ENCODE measurements around the gene HOPX. TPM values are rescaled to one million over a fixed set of nuclear protein-coding genes. Genes with fewer than 3 reads are reported as not detected.
"Not testable (repeated sequence)": the region's sequence is repeated elsewhere in the genome, so short reads cannot be mapped to it uniquely, and the experiment has no call there.

The HOPX gene
- total RNA-seq, 1 experiment from 2014 or later: 0.26 TPM

DNA sequence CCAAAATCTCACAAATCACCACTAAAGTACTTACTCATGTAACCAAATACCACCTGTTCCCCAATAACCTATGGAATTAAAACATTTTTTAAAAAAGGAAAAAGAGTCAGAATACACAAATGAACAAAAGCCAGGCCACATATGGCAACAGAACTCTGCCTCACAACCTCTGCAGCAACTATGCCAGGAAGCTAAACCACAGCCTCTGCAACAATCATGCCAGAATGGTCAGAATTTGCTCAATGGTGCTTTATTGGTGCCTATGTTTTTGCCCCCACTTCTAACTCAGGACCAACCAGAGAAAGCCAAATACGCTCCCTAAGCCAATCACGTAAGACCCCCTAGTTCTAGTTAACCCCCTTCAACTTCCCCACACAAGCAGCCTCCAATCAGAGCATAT is 69.6 kb downstream of the HOPX start:
- DNase-seq (ENCODE audit: low spot score) (no peak), ATAC-seq (no peak)
- Mint-ChIP-seq H3K27me3 (ENCODE audit: low read depth) (peaks cover 100% of the 10 kb centered on the region), H3K27ac (no peak overlapping the region), H3K4me3 (no peak overlapping the region), H3K36me3 (no peaks in the 10 kb centered on the region), H3K4me1 (peaks cover 5% of the 10 kb centered on the region), H3K9me3 (no peaks in the 10 kb centered on the region)
- ChIA-PET POLR2A (interaction anchor here (0.7 kb wide), 1 partner anchor 237 kb away, joined by 4 read pairs; no protein-coding TSS in a partner anchor), CTCF (no interaction called here)
- TF ChIP-seq, protein P1, sequence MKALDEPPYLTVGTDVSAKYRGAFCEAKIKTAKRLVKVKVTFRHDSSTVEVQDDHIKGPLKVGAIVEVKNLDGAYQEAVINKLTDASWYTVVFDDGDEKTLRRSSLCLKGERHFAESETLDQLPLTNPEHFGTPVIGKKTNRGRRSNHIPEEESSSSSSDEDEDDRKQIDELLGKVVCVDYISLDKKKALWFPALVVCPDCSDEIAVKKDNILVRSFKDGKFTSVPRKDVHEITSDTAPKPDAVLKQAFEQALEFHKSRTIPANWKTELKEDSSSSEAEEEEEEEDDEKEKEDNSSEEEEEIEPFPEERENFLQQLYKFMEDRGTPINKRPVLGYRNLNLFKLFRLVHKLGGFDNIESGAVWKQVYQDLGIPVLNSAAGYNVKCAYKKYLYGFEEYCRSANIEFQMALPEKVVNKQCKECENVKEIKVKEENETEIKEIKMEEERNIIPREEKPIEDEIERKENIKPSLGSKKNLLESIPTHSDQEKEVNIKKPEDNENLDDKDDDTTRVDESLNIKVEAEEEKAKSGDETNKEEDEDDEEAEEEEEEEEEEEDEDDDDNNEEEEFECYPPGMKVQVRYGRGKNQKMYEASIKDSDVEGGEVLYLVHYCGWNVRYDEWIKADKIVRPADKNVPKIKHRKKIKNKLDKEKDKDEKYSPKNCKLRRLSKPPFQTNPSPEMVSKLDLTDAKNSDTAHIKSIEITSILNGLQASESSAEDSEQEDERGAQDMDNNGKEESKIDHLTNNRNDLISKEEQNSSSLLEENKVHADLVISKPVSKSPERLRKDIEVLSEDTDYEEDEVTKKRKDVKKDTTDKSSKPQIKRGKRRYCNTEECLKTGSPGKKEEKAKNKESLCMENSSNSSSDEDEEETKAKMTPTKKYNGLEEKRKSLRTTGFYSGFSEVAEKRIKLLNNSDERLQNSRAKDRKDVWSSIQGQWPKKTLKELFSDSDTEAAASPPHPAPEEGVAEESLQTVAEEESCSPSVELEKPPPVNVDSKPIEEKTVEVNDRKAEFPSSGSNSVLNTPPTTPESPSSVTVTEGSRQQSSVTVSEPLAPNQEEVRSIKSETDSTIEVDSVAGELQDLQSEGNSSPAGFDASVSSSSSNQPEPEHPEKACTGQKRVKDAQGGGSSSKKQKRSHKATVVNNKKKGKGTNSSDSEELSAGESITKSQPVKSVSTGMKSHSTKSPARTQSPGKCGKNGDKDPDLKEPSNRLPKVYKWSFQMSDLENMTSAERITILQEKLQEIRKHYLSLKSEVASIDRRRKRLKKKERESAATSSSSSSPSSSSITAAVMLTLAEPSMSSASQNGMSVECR (CRISPR knock-in tag; IDR thresholded peaks at IDR 0.05; ENCODE audit: borderline replicate concordance): no peak
- TF ChIP-seq NR1H2 (CRISPR knock-in tag; IDR thresholded peaks at IDR 0.05): no peak
- TF ChIP-seq, protein P2, sequence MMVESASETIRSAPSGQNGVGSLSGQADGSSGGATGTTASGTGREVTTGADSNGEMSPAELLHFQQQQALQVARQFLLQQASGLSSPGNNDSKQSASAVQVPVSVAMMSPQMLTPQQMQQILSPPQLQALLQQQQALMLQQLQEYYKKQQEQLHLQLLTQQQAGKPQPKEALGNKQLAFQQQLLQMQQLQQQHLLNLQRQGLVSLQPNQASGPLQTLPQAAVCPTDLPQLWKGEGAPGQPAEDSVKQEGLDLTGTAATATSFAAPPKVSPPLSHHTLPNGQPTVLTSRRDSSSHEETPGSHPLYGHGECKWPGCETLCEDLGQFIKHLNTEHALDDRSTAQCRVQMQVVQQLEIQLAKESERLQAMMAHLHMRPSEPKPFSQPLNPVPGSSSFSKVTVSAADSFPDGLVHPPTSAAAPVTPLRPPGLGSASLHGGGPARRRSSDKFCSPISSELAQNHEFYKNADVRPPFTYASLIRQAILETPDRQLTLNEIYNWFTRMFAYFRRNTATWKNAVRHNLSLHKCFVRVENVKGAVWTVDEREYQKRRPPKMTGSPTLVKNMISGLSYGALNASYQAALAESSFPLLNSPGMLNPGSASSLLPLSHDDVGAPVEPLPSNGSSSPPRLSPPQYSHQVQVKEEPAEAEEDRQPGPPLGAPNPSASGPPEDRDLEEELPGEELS (CRISPR knock-in tag; IDR thresholded peaks at IDR 0.05): no peak
- TF ChIP-seq ZNF416 (CRISPR knock-in tag; IDR thresholded peaks at IDR 0.05): no peak
- no peak for TF ChIP-seq GABPB1 (CRISPR knock-in tag; IDR thresholded peaks at IDR 0.05)
- TF ChIP-seq, protein P3, sequence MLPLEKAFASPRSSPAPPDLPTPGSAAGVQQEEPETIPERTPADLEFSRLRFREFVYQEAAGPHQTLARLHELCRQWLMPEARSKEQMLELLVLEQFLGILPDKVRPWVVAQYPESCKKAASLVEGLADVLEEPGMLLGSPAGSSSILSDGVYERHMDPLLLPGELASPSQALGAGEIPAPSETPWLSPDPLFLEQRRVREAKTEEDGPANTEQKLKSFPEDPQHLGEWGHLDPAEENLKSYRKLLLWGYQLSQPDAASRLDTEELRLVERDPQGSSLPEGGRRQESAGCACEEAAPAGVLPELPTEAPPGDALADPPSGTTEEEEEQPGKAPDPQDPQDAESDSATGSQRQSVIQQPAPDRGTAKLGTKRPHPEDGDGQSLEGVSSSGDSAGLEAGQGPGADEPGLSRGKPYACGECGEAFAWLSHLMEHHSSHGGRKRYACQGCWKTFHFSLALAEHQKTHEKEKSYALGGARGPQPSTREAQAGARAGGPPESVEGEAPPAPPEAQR (CRISPR knock-in tag; IDR thresholded peaks at IDR 0.05): no peak
- TF ChIP-seq, protein P4, sequence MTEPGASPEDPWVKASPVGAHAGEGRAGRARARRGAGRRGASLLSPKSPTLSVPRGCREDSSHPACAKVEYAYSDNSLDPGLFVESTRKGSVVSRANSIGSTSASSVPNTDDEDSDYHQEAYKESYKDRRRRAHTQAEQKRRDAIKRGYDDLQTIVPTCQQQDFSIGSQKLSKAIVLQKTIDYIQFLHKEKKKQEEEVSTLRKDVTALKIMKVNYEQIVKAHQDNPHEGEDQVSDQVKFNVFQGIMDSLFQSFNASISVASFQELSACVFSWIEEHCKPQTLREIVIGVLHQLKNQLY (CRISPR knock-in tag; IDR thresholded peaks at IDR 0.05): no peak
- TF ChIP-seq, protein P5, sequence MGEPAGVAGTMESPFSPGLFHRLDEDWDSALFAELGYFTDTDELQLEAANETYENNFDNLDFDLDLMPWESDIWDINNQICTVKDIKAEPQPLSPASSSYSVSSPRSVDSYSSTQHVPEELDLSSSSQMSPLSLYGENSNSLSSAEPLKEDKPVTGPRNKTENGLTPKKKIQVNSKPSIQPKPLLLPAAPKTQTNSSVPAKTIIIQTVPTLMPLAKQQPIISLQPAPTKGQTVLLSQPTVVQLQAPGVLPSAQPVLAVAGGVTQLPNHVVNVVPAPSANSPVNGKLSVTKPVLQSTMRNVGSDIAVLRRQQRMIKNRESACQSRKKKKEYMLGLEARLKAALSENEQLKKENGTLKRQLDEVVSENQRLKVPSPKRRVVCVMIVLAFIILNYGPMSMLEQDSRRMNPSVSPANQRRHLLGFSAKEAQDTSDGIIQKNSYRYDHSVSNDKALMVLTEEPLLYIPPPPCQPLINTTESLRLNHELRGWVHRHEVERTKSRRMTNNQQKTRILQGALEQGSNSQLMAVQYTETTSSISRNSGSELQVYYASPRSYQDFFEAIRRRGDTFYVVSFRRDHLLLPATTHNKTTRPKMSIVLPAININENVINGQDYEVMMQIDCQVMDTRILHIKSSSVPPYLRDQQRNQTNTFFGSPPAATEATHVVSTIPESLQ (CRISPR knock-in tag; IDR thresholded peaks at IDR 0.05): no peak
- TF ChIP-seq, protein P6, sequence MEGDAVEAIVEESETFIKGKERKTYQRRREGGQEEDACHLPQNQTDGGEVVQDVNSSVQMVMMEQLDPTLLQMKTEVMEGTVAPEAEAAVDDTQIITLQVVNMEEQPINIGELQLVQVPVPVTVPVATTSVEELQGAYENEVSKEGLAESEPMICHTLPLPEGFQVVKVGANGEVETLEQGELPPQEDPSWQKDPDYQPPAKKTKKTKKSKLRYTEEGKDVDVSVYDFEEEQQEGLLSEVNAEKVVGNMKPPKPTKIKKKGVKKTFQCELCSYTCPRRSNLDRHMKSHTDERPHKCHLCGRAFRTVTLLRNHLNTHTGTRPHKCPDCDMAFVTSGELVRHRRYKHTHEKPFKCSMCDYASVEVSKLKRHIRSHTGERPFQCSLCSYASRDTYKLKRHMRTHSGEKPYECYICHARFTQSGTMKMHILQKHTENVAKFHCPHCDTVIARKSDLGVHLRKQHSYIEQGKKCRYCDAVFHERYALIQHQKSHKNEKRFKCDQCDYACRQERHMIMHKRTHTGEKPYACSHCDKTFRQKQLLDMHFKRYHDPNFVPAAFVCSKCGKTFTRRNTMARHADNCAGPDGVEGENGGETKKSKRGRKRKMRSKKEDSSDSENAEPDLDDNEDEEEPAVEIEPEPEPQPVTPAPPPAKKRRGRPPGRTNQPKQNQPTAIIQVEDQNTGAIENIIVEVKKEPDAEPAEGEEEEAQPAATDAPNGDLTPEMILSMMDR (IDR thresholded peaks at IDR 0.05): no peak
- no peak for TF ChIP-seq SMAD3 (CRISPR knock-in tag; IDR thresholded peaks at IDR 0.05; ENCODE audit: borderline replicate concordance)
- no peak for TF ChIP-seq FOXJ3 (CRISPR knock-in tag; IDR thresholded peaks at IDR 0.05; ENCODE audit: borderline replicate concordance)
- TF ChIP-seq, protein P7, sequence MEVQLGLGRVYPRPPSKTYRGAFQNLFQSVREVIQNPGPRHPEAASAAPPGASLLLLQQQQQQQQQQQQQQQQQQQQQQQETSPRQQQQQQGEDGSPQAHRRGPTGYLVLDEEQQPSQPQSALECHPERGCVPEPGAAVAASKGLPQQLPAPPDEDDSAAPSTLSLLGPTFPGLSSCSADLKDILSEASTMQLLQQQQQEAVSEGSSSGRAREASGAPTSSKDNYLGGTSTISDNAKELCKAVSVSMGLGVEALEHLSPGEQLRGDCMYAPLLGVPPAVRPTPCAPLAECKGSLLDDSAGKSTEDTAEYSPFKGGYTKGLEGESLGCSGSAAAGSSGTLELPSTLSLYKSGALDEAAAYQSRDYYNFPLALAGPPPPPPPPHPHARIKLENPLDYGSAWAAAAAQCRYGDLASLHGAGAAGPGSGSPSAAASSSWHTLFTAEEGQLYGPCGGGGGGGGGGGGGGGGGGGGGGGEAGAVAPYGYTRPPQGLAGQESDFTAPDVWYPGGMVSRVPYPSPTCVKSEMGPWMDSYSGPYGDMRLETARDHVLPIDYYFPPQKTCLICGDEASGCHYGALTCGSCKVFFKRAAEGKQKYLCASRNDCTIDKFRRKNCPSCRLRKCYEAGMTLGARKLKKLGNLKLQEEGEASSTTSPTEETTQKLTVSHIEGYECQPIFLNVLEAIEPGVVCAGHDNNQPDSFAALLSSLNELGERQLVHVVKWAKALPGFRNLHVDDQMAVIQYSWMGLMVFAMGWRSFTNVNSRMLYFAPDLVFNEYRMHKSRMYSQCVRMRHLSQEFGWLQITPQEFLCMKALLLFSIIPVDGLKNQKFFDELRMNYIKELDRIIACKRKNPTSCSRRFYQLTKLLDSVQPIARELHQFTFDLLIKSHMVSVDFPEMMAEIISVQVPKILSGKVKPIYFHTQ (CRISPR knock-in tag; IDR thresholded peaks at IDR 0.05): no peak
- no peak for TF ChIP-seq ZNF423 (CRISPR knock-in tag; IDR thresholded peaks at IDR 0.05)

DNA sequence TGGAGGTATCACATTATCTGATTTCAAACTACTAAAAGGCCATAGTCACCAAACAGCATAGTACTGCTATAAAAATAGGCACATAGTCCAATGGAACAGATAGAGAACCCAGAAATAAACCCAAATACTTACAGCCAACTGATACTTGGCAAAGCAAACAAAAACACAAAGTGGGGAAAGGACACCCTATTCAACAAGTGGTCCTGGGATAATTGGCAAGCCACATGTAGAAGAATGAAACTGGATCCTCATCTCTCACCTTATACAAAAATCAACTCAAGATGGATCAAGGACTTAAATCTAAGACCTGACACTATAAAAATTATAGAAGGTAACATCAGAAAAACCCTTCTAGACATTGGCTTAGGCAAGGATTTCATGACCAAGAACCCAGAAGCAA is 70.9 kb downstream of the HOPX start:
- H3K9me3 Mint-ChIP-seq; H3K27ac Mint-ChIP-seq; ATAC-seq; CTCF ChIA-PET; H3K4me3 Mint-ChIP-seq; H3K36me3 Mint-ChIP-seq; POLR2A ChIA-PET; DNase-seq (ENCODE audit: low spot score): not testable (repeated sequence)
- peaks cover 17% of the 10 kb centered on the region for H3K4me1 Mint-ChIP-seq
- H3K27me3 Mint-ChIP-seq (ENCODE audit: low read depth): peaks cover 100% of the 10 kb centered on the region

All from WTC11 (cell line).